Fibroblast of pulmonary artery (primary cell): ENCODE data around the gene BSN.
"Not testable (repeated sequence)": the region's sequence is repeated elsewhere in the genome, so short reads cannot be mapped to it uniquely, and the experiment has no call there.

Experiments used
- DNase-seq: peaks from one replicate; pipeline ENCODE4 v3.0.0-alpha.2; 2010; ENCODE audit warnings: low read depth
- H3K4me3 ChIP-seq: replicated peaks from 2 replicates; pipeline ENCODE4 v1.5.1; 2011; ENCODE audit warnings: low read depth, mild to moderate bottlenecking, control low read depth, low read length, moderate library complexity
- CTCF ChIP-seq: IDR thresholded peaks from 2 replicates; pipeline ENCODE4 v1.5.1; 2011; ENCODE audit warnings: mild to moderate bottlenecking, control low read depth, low read length, inconsistent platforms; ENCODE audit errors: missing control alignments

BSN gene

GRCh38 chr3:49675912-49676311 lies 121.6 kb downstream of the BSN start:
- TF ChIP-seq CTCF = no peak
- no peak for DNase-seq
- no peak overlapping the region for H3K4me3 ChIP-seq

- no peak overlapping the region for H3K4me3 ChIP-seq
- DNase-seq = no peak
- no peak for TF ChIP-seq CTCF
These were observed 126.4 kb downstream of the BSN start for GRCh38 chr3:49680493-49681231.

- no peak overlapping the region for H3K4me3 ChIP-seq
- no peak for TF ChIP-seq CTCF
- DNase-seq = no peak
These were observed 126.9 kb downstream of the BSN start for GRCh38 chr3:49681232-49681522.

- no peak for TF ChIP-seq CTCF
- no peak overlapping the region for H3K4me3 ChIP-seq
- no peak for DNase-seq
These were observed 127.3 kb downstream of the BSN start for GRCh38 chr3:49681543-49681942.

- H3K4me3 ChIP-seq = no peak overlapping the region
- no peak for DNase-seq
- TF ChIP-seq CTCF = no peak
These were observed 128.9 kb downstream of the BSN start for GRCh38 chr3:49683162-49683561.

- H3K4me3 ChIP-seq, DNase-seq: not testable (repeated sequence)
These were observed 130.2 kb downstream of the BSN start for GRCh38 chr3:49684453-49684852.

- H3K4me3 ChIP-seq, DNase-seq: not testable (repeated sequence)
These were observed 130.8 kb downstream of the BSN start for GRCh38 chr3:49685103-49685502.

- DNase-seq, H3K4me3 ChIP-seq: not testable (repeated sequence)
These were observed 131.6 kb downstream of the BSN start for GRCh38 chr3:49685846-49686245.

- peak overlapping the region; percentile 40 for H3K4me3 ChIP-seq
- not testable (repeated sequence) for DNase-seq
These were observed 132.1 kb downstream of the BSN start for GRCh38 chr3:49686346-49686745.

- peak; percentile 58 for DNase-seq
- H3K4me3 ChIP-seq = peak overlapping the region; percentile 40
These were observed 132.6 kb downstream of the BSN start for GRCh38 chr3:49686769-49687423.

- DNase-seq, H3K4me3 ChIP-seq: not testable (repeated sequence)
These were observed 133.1 kb downstream of the BSN start for GRCh38 chr3:49687424-49687795.

GRCh38 chr3:49688338-49689045 lies 134.2 kb downstream of the BSN start:
- peak overlapping the region; percentile 93 for H3K4me3 ChIP-seq
- DNase-seq = not testable (repeated sequence)
